ENCODE results near the gene PMS2.
"Not testable (repeated sequence)": the region's sequence is repeated elsewhere in the genome, so short reads cannot be mapped to it uniquely, and the experiment has no call there.

Gene PMS2

GRCh38 chr7:6008668-6009611 is at the start of gene PMS2, which contains the start of gene AIMP2:
Gene PMS2, minus strand, starts transcription at chr7:6009049. Its CDS starts 30 bp downstream, at chr7:6009019.
Gene AIMP2, plus strand, starts transcription at chr7:6009272. Its CDS starts 92 bp downstream, at chr7:6009364.
- DNase-seq, result peak; percentile 92

DNA sequence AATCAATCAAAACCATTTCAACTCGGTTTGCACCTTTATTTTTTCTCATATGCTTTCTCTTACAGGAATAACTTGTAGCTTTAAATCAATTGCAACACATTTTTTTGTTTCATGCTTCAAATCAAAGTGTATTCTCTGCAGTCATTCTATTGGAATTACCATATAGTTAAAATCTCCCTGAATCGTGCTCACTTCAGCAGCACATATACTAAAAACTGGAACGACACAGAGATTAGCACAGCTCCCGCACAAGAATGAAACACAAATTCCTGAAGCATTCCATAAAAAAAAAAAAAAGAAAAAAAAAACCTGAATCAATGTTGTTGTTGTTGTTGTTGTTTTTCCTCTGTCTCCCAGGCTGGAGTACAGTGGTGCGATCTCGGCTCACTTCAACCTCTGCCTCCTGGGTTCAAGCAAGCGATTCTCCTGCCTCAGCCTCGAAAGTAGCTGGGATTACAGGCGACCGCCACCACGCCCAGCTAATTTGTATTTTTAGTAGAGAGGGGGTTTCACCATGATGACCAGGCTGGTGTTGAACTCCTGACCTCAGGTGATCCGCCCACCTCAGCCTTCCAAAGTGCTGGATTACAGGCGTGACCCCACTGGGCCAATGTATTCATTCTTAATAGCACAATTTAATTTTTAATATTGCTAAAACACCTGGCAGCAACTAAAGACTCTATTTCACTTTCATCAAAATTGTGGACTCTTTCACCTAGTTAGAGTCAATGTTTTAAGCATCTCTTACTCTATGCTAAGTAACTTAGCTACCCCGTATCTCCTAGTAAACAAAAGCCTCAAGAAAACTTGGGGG is 48.7 kb upstream of the PMS2 start:
- DNase-seq, result no peak

DNA sequence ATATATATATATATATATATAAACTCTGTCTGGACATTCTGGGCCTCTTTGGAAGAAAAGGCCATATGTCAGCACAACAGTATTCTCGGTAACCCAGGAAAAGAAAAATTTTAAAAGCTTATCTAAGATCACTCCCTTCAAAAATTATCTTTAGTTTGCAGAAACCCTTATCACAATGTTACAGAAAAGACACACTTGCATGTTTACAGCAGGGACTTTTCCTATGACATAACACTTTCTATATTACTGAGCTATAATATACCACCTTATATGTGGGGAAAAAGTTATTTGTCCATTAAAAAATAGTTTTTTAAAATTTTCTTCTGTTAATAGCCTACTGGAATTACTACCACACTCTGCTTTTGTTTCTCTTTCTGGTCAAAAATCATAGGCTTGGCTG is 47.8 kb upstream of the PMS2 start:
- no peak for DNase-seq

GRCh38 chr7:6051185-6051584 is 42.3 kb upstream of the PMS2 start:
- not testable (repeated sequence) for DNase-seq

DNA sequence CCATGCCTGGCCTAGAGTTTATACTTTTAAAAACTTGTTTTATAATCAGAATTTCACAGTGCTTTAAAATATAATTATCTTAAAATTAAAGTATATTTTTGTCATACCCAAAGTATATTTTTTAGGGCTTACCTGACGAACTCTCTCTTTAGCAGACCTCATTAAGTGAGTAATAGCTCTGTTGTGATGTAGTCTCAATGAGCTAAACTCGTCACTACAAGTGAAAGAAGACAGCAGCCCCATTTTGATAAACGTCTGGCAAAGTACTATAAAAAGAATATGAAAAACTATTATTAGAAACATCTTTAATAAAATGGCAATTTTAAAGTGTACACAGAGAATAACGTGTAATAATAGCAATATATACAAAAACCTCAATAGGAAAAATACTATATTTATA is 40.9 kb upstream of the PMS2 start:
- DNase-seq, result no peak

- no peak for DNase-seq
Measured at GRCh38 chr7:6035686-6036085, 26.8 kb upstream of the PMS2 start.

DNA sequence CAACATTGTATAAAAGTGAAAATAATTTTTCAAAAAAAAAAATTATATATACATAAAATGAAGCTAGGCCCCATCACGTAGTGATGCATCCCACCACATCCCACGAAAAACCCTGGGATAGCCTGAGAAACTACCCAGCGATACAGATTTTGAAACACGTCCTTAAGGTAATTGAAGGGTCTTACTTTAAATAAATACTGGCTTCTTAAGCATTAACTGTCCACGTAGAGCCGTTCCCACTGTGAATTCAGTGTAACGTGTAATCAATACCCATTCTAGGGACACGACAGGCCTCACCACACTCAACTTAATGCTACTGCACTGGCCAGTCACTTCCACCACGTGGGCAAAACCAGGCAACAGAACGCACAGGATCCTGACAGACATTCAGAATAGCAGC is 26.3 kb upstream of the PMS2 start:
- no peak for DNase-seq

- no peak for DNase-seq
Measured at GRCh38 chr7:6032641-6033040, 23.8 kb upstream of the PMS2 start.

- no peak for DNase-seq
Measured at GRCh38 chr7:6032167-6032566, 23.3 kb upstream of the PMS2 start.

DNA sequence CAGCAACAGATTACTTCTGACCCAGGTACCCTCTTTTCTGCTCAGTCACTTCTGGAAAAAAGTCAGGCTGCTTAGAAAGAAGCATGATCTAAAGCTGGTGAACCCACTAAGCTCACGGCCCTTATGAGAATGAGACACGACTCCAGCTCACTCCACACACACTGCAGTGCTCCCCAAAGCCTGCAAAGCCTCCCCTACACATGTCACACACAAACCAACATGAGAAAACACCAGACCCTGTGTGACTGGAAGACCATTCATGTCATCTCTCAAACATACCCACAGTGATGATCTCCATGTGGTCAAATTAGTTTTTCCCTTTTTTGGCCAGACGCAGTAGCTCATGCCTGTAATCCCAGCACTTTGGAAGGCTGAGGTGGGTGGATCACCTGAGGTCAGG is 22.7 kb upstream of the PMS2 start:
- no peak for DNase-seq

DNA sequence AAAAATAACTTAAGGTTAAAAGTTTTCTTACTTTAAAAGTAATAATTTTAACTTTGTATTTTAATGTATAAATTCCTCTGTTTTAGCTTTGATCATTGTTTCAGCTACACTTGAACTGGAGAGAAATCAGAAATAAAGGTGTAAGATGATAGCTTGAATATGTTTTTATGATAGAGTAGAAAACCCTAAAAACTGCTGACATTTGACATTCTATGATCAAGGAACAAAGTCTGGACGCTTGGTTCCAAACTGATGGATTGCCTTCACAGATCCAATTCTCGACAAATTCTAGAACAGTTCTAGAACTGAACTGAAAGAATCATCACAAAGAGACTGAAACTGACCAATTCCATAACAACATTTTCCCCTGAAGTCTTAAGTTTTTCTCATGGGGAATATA is 22.1 kb upstream of the PMS2 start, which contains the start of gene ANKRD61:
Gene ANKRD61, plus strand, starts transcription at position 389 of the 400 bp plus-strand sequence. Its CDS starts 0 bp downstream, at position 389.
- no peak for DNase-seq

GRCh38 chr7:6028563-6028962 is 19.7 kb upstream of the PMS2 start:
- no peak for DNase-seq

DNA sequence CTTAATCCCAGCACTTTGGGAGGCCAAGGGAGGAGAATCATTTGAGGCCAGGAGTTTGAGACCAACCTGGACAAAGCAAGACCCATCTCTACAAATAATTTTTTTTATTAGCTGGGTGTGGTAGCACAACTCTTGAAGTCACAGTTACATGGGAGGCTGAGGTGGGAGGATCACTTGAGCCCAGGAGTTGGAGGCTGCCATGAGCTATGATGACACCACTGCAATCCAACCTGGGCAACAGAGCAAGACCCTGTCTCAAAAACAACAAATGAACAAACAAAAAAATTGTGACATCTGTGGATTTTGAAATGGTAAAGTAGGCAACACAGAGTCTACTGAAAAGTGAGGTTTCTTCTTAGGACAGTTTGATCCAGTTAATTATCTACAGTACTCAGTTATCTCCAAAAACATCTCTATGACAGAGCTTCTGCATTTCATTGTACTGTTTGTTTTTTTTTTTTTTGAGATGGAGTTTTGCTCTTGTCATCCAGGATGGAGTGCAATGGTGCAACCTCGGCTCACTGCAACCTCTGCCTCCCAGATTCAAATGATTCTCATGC is 19.0 kb upstream of the PMS2 start:
- no peak for DNase-seq

DNA sequence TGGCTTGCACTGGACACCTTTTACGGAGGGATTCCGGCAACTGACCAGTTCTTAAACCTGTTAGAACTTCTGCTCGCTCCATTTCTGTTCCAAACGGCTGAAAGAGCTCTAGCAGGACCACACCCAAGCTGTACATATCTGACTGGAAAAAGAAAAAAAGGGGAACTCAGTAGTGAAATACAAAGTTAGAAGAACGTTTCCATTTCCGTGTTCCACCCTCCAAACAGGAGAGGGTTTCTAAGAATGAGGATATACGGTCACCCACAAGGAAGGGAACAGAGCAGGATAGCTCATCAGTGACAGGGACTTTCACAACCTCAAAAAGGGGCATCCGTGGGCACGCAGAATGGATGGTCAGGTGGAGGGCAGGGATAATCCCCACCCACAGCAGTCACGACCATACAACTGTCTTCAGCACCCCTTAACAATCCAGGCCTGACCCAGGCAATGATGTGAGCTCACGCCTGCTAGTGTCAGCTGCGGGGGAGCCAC is 18.0 kb upstream of the PMS2 start:
- no peak for DNase-seq

- DNase-seq, result no peak
Measured at GRCh38 chr7:6026011-6026819, 17.4 kb upstream of the PMS2 start.

GRCh38 chr7:6023974-6024435 is 15.2 kb upstream of the PMS2 start:
- DNase-seq, result no peak

DNA sequence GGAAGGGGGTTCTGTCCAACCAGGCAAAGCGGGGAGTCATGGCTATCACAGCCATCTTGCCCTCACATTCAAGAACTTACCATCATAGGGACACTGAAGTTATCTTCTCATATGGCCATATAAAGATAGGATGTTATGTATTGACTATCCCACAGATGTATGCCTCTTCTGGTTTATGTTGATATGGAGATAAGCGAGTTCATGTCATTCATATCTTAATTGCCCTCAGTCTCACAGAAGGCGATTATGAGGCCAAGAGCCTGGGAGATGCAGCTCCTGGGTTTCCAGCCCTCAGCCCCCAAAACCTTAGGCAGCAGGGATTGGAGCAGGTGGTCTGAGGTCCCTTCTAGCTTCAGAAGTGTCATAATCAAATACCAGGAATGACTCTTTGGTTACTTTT is 13.9 kb upstream of the PMS2 start:
- no peak for DNase-seq

DNA sequence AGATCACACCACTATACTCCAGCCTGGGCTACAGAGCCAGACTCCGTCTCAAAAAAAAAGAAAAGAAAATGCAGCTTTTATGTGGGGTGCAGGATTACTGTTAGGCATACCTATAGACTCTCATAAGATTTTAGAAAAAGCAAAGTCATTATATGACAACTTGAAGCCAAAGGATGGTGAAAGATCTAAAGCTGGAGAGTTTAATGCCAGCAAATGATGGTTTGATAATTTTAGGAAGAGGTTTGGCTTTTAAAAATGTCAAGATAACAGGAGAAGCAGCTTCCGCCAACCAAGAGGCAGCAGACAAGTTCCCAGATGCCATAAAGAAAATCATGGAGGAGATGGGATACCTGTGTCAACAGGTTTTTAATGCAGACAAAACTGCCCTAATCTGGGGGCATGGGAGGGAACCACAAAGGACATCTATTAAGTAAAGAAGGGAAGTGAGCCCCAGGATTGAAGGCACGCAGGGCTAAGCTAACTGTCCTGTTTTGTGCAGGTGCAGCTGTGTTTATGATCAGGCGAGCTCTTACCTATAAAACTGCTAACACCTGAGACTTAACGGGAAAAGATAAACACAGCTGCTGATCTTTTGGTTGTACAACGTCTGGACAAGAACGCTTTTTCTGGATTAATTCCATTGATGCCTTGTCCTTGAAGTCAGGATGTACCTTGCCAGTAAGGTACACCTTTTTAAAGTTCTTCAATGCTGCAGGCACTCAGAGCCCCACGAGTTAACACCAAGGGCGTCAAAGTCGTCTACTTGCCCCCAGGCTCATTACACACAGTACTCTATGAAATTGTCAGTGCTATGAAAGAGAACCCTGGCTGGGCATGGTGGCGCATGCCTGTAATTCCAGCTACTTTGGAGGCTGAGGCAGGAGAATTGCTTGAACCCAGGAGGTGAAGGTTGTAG is 11.8 kb upstream of the PMS2 start:
- DNase-seq, result no peak

DNA sequence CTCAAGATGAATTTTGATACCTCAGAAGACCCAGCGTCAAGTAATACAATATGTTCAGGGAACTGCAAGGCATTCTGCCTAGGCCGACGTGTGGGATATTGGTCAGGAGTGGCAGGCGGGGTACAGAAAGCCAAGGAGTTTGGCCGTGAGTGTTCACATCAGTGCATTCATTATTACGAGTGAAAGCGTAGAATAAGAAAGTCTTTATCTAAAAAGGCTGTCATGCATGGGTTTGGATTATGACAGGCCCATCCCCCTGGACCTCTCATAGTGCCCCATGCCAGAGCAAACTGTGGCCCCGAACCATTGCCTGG is 7.8 kb upstream of the PMS2 start:
- DNase-seq, result no peak

DNA sequence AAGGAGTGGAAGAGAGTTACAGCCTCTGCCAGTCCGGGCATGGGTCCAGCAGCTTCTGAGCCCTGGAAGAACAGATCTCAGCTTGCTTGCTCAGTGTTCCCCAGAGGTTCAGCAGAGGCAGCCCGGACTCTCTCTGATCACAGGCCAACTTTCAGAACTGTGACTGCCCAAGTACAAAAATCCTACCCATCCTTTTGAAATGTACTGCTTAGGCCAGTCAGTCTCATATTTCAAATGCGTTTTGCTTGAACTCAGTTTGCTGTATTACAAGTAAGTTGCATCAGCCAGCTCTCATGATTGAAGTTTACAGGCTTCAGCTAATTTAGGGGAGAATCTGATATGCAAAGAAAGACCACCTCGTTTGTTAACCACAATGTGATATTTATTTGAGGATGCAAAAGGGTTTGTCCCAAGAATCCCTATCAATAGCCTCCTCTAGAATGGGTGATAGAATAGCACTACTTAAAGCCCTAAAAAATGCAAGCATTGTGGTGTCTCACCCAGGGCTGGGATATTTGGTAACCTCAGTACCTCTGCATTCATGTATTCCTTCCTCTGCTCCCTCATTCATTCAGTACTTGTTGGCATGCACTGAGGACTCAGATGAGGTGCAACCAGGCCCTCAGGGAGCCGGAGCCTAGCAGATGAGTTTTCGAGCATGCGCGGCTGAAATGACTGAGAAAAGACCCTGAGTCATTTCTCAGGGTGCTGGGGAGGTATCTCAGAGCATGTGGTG is 7.2 kb upstream of the PMS2 start:
- DNase-seq, result no peak

All from NCI-H524 treated with DMSO at 0.1 percent for 48 hours (cell line).